HG03097 (cell line): ENCODE data around the gene CDK5R1.
"Not testable (repeated sequence)": the region's sequence is repeated elsewhere in the genome, so short reads cannot be mapped to it uniquely, and the experiment has no call there.

ENCODE experiments used
- ATAC-seq: cut with Tn5 transposase; IDR thresholded peaks from one replicate; pipeline ENCODE4 v1.9.1; 2021; ENCODE audit not compliant: unreplicated experiment, low FRiP score

The CDK5R1 gene

GRCh38 chr17:32486701-32487472 lies at the start of gene CDK5R1:
Gene CDK5R1, plus strand, starts transcription at chr17:32486993. Its CDS starts 628 bp downstream, at chr17:32487621.
- ATAC-seq, result peak; percentile 33

GRCh38 chr17:32440722-32441121 lies 46.1 kb upstream of the CDK5R1 start:
- ATAC-seq, result no peak

GRCh38 chr17:32441886-32442285 lies 44.9 kb upstream of the CDK5R1 start:
- ATAC-seq, result no peak

- peak; percentile 15 for ATAC-seq
Observed at GRCh38 chr17:32443827-32444300, 42.9 kb upstream of the CDK5R1 start.

- ATAC-seq, result peak; percentile 89
Observed at GRCh38 chr17:32444301-32445073, 42.3 kb upstream of the CDK5R1 start, which contains the start of gene PSMD11. Gene PSMD11, plus strand, starts transcription at chr17:32444510. Its CDS starts 14 bp downstream, at chr17:32444524.

GRCh38 chr17:32445074-32445415 lies 41.7 kb upstream of the CDK5R1 start:
- ATAC-seq, result peak; percentile 18

- ATAC-seq, result no peak
Observed at GRCh38 chr17:32445497-32445896, 41.3 kb upstream of the CDK5R1 start.

GRCh38 chr17:32445971-32446370 lies 40.8 kb upstream of the CDK5R1 start:
- no peak for ATAC-seq

GRCh38 chr17:32446949-32447348 lies 39.8 kb upstream of the CDK5R1 start:
- no peak for ATAC-seq

- no peak for ATAC-seq
Observed at GRCh38 chr17:32449963-32450362, 36.8 kb upstream of the CDK5R1 start.

GRCh38 chr17:32450379-32450778 lies 36.4 kb upstream of the CDK5R1 start:
- ATAC-seq, result not testable (repeated sequence)

GRCh38 chr17:32451879-32452278 lies 34.9 kb upstream of the CDK5R1 start:
- no peak for ATAC-seq

GRCh38 chr17:32452281-32452680 lies 34.5 kb upstream of the CDK5R1 start:
- ATAC-seq, result no peak

- ATAC-seq, result no peak
Observed at GRCh38 chr17:32453370-32453769, 33.4 kb upstream of the CDK5R1 start.

- ATAC-seq, result no peak
Observed at GRCh38 chr17:32458371-32458770, 28.4 kb upstream of the CDK5R1 start.

- no peak for ATAC-seq
Observed at GRCh38 chr17:32460054-32460453, 26.7 kb upstream of the CDK5R1 start.

GRCh38 chr17:32461498-32461852 lies 25.3 kb upstream of the CDK5R1 start:
- no peak for ATAC-seq

GRCh38 chr17:32461853-32462617 lies 24.8 kb upstream of the CDK5R1 start:
- ATAC-seq, result no peak

GRCh38 chr17:32463304-32463703 lies 23.5 kb upstream of the CDK5R1 start:
- ATAC-seq, result no peak

- ATAC-seq, result no peak
Observed at GRCh38 chr17:32464374-32464773, 22.4 kb upstream of the CDK5R1 start.

GRCh38 chr17:32467949-32468348 lies 18.8 kb upstream of the CDK5R1 start:
- no peak for ATAC-seq
